SW480 (cell line): Measurements from ENCODE around the gene BEND5.

Experiments
- DNase-seq: peaks from one replicate; pipeline ENCODE4 v3.0.0-alpha.2; 2016; ENCODE audit warnings: low spot score

BEND5 gene

GRCh38 chr1:48680411-48681035, 96.2 kb downstream of the BEND5 start:
- peak; percentile 6 for DNase-seq

GRCh38 chr1:48679859-48680258, 96.8 kb downstream of the BEND5 start:
- no peak for DNase-seq

- no peak for DNase-seq
Observed at GRCh38 chr1:48678710-48679505, 97.8 kb downstream of the BEND5 start.
